Stimulated activated CD4-positive, alpha-beta T cell treated with anti-CD3 and anti-CD28 coated beads, TNF-alpha, amount 100 ng/mL, for 4 hours (primary cell): Measurements from ENCODE around the gene CDHR2.
"Not testable (repeated sequence)": the region's sequence is repeated elsewhere in the genome, so short reads cannot be mapped to it uniquely, and the experiment has no call there.

ENCODE experiments used
- DNase-seq, 3 experiments: peaks; one replicate each; pipeline ENCODE4 v3.0.0-alpha.2; 2020; ENCODE audit warnings: low read depth in 3 of 3

The CDHR2 gene

GRCh38 chr5:176596689-176597416, 47.7 kb downstream of the CDHR2 start:
- peak; percentile 55 to 61 (median 58) for DNase-seq

GRCh38 chr5:176597417-176598389, 48.6 kb downstream of the CDHR2 start:
- DNase-seq: no peak

GRCh38 chr5:176599749-176600430, 50.7 kb downstream of the CDHR2 start:
- DNase-seq: not testable (repeated sequence)

GRCh38 chr5:176601901-176602482, 52.9 kb downstream of the CDHR2 start:
- no peak for DNase-seq

- DNase-seq: no peak
These were observed 53.9 kb downstream of the CDHR2 start for GRCh38 chr5:176603091-176603490.

GRCh38 chr5:176606032-176606431, 56.9 kb downstream of the CDHR2 start:
- no peak for DNase-seq

GRCh38 chr5:176606875-176607274, 57.7 kb downstream of the CDHR2 start:
- no peak for DNase-seq

- DNase-seq: no peak
These were observed 59.1 kb downstream of the CDHR2 start for GRCh38 chr5:176608142-176608705.

GRCh38 chr5:176608937-176609723, 60.0 kb downstream of the CDHR2 start:
- DNase-seq: no peak

- DNase-seq: peak in 2 of 3 experiments; percentile 16 to 55
These were observed 60.7 kb downstream of the CDHR2 start, which contains the start of gene GPRIN1 for GRCh38 chr5:176609724-176610434. Gene GPRIN1, minus strand, starts transcription at chr5:176610156. Its CDS starts 10,322 bp downstream, at chr5:176599834.

- no peak for DNase-seq
These were observed 61.3 kb downstream of the CDHR2 start for GRCh38 chr5:176610435-176610773.

GRCh38 chr5:176611435-176611834, 62.3 kb downstream of the CDHR2 start:
- DNase-seq: no peak

- no peak for DNase-seq
These were observed 62.9 kb downstream of the CDHR2 start for GRCh38 chr5:176612008-176612407.

- no peak for DNase-seq
These were observed 63.7 kb downstream of the CDHR2 start for GRCh38 chr5:176612855-176613254.

GRCh38 chr5:176614805-176615478, 65.8 kb downstream of the CDHR2 start:
- DNase-seq: no peak

GRCh38 chr5:176616511-176616910, 67.4 kb downstream of the CDHR2 start:
- DNase-seq: no peak

- DNase-seq: no peak
These were observed 69.6 kb downstream of the CDHR2 start for GRCh38 chr5:176618783-176619182.

- peak; percentile 55 to 66 (median 59) for DNase-seq
These were observed 70.0 kb downstream of the CDHR2 start for GRCh38 chr5:176619203-176619568.

- no peak for DNase-seq
These were observed 70.6 kb downstream of the CDHR2 start for GRCh38 chr5:176619569-176620332.
